ENCODE measurements around the gene CNTNAP4.

CNTNAP4 gene

GRCh38 chr16:76336112-76336511, 58.9 kb downstream of the CNTNAP4 start:
- TF ChIP-seq CTCF (IDR thresholded peaks at IDR 0.05; ENCODE audit: insufficient read depth, missing control alignments): no peak
- FAIRE-seq (no peak), DNase-seq (ENCODE audit: insufficient read length, low spot score) (no peak)

- FAIRE-seq: no peak
- DNase-seq (ENCODE audit: insufficient read length, low spot score): no peak
- no peak for TF ChIP-seq CTCF (IDR thresholded peaks at IDR 0.05; ENCODE audit: insufficient read depth, missing control alignments)
Observed at GRCh38 chr16:76338472-76338871, 61.3 kb downstream of the CNTNAP4 start.

GRCh38 chr16:76343769-76344168, 66.6 kb downstream of the CNTNAP4 start:
- no peak for DNase-seq (ENCODE audit: insufficient read length, low spot score)

GRCh38 chr16:76345163-76345661, 68.0 kb downstream of the CNTNAP4 start:
- DNase-seq (ENCODE audit: insufficient read length, low spot score): no peak
- no peak for TF ChIP-seq CTCF (IDR thresholded peaks at IDR 0.05; ENCODE audit: insufficient read depth, missing control alignments)

More at GRCh38 chr16:76343769-76344168, 66.6 kb downstream of the CNTNAP4 start:
- TF ChIP-seq CTCF (IDR thresholded peaks at IDR 0.05; ENCODE audit: insufficient read depth, missing control alignments): no peak
- FAIRE-seq: no peak

GRCh38 chr16:76346210-76346609, 69.0 kb downstream of the CNTNAP4 start:
- no peak for TF ChIP-seq CTCF (IDR thresholded peaks at IDR 0.05; ENCODE audit: insufficient read depth, missing control alignments)
- no peak for FAIRE-seq

More at GRCh38 chr16:76345163-76345661, 68.0 kb downstream of the CNTNAP4 start:
- no peak for FAIRE-seq

GRCh38 chr16:76351441-76351840, 74.2 kb downstream of the CNTNAP4 start:
- no peak for TF ChIP-seq CTCF (IDR thresholded peaks at IDR 0.05; ENCODE audit: insufficient read depth, missing control alignments)
- no peak for DNase-seq (ENCODE audit: insufficient read length, low spot score)
- no peak for FAIRE-seq

More at GRCh38 chr16:76346210-76346609, 69.0 kb downstream of the CNTNAP4 start:
- no peak for DNase-seq (ENCODE audit: insufficient read length, low spot score)

GRCh38 chr16:76360404-76360803, 83.2 kb downstream of the CNTNAP4 start:
- TF ChIP-seq CTCF (IDR thresholded peaks at IDR 0.05; ENCODE audit: insufficient read depth, missing control alignments): no peak
- FAIRE-seq (no peak), DNase-seq (ENCODE audit: insufficient read length, low spot score) (no peak)

All from D721Med (cell line).